PC-3 (cell line): ENCODE results near the gene ITGAV. TPM values are rescaled to one million over a fixed set of nuclear protein-coding genes. Genes with fewer than 3 reads are reported as not detected.

ENCODE experiments used
- ATAC-seq: fragments of 200-7000 bp; cut with Tn5 transposase; 2 replicates; pipeline ENCODE4 v1.9.1; 2020; ENCODE audit warnings: mild to moderate bottlenecking, moderate library complexity
- BruUV-seq: library from RNA; stranded (reverse); fragments of 400-500 nt; replicated peaks from 2 replicates; lab custom pipeline; 2021; lab: Mats Ljungman, UMichigan
- CTCF ChIA-PET: fragments of 300-600 bp; sonication (Branson Sonifier 250); formaldehyde crosslinking; loops from one replicate; lab custom pipeline; 2022; ENCODE audit warnings: antibody characterized with exemption; lab: Charles Lee
- POLR2A ChIA-PET: fragments of 300-600 bp; sonication (Branson Sonifier 250); formaldehyde crosslinking; loops from one replicate; lab custom pipeline; 2022; ENCODE audit warnings: antibody characterized with exemption; ENCODE audit not compliant: unreplicated experiment; lab: Charles Lee
- DNase-seq: peaks from one replicate; pipeline ENCODE4 v3.0.0-alpha.2; 2015
- H2AFZ ChIP-seq: fragments of 300-600 bp; sonication (generic); 2 replicates; pipeline ENCODE4 v1.6.0; 2016; ENCODE audit warnings: antibody characterized with exemption, low read length
- H3F3A ChIP-seq: fragments of 300-600 bp; sonication (generic); one replicate; pipeline ENCODE4 v1.6.0; 2017; ENCODE audit warnings: antibody characterized with exemption, low read length, control low read depth, mild to moderate bottlenecking; ENCODE audit not compliant: unreplicated experiment
- H3K27ac ChIP-seq: fragments of 300-600 bp; sonication (generic); 2 replicates; pipeline ENCODE4 v1.5.1; 2016; ENCODE audit warnings: mild to moderate bottlenecking, low read length
- H3K27me3 ChIP-seq: fragments of 300-600 bp; sonication (generic); 2 replicates; pipeline ENCODE4 v1.6.1; 2016; ENCODE audit warnings: low read length, mixed read lengths
- H3K36me3 ChIP-seq: fragments of 300-600 bp; sonication (generic); 2 replicates; pipeline ENCODE4 v1.6.1; 2016; ENCODE audit warnings: low read depth, mixed run types, low read length, mixed read lengths
- H3K4me1 ChIP-seq: fragments of 300-600 bp; sonication (generic); 2 replicates; pipeline ENCODE4 v1.5.1; 2016; ENCODE audit warnings: low read length; ENCODE audit not compliant: insufficient read depth
- H3K4me2 ChIP-seq: fragments of 300-600 bp; sonication (generic); 2 replicates; pipeline ENCODE4 v1.6.0; 2016; ENCODE audit warnings: low read length
- H3K4me3 ChIP-seq: fragments of 300-600 bp; sonication (generic); 2 replicates; pipeline ENCODE4 v1.5.1; 2016; ENCODE audit warnings: mild to moderate bottlenecking, low read length, mixed read lengths
- H3K79me2 ChIP-seq: fragments of 300-600 bp; sonication (generic); 2 replicates; pipeline ENCODE4 v1.6.1; 2017; ENCODE audit warnings: low read length, mixed read lengths
- H3K9ac ChIP-seq: fragments of 300-600 bp; sonication (generic); 2 replicates; pipeline ENCODE4 v1.6.0; 2016; ENCODE audit warnings: mild to moderate bottlenecking, low read length
- H3K9me2 ChIP-seq: fragments of 300-600 bp; sonication (generic); replicated peaks from 2 replicates; pipeline ENCODE4 v1.6.1; 2016; ENCODE audit warnings: mixed run types, low read length, mixed read lengths
- H3K9me3 ChIP-seq: fragments of 300-600 bp; sonication (generic); 2 replicates; pipeline ENCODE4 v1.6.1; 2016; ENCODE audit warnings: low read length, mixed read lengths
- H4K20me1 ChIP-seq: fragments of 300-600 bp; sonication (generic); 2 replicates; pipeline ENCODE4 v1.6.1; 2016; ENCODE audit warnings: low read length, mixed read lengths
- CTCF ChIP-seq: fragments of 300-600 bp; sonication (generic); conservative IDR thresholded peaks from 2 replicates; pipeline ENCODE4 v1.5.1; 2017; ENCODE audit warnings: antibody characterized with exemption, low read depth, mild to moderate bottlenecking, low read length
- EZH2 ChIP-seq: fragments of 300-600 bp; sonication (generic); IDR thresholded peaks from one replicate; pipeline ENCODE4 v1.6.1; 2017; ENCODE audit warnings: antibody characterized with exemption, mild to moderate bottlenecking, low read length; ENCODE audit not compliant: unreplicated experiment
- EZH2phosphoT487 ChIP-seq: fragments of 300-600 bp; sonication (generic); IDR thresholded peaks from 2 replicates; pipeline ENCODE4 v1.6.1; 2018; ENCODE audit warnings: mild to moderate bottlenecking, antibody characterized with exemption, low read length, borderline replicate concordance
- intact Hi-C: fragments of 100-400 bp; cut with micrococcal nuclease; formaldehyde crosslinking; loops from 2 replicates; pipeline ENCODE4 v1.9.0; 2023
- total RNA-seq: library from RNA; depleted of rRNA; stranded (reverse); fragments of >200 nt; gene quantifications from 2 replicates; pipeline ENCODE4 v1.2.3, GENCODE V29; 2014

The ITGAV gene
- total RNA-seq, 1 experiment from 2014 or later, result 23.5 TPM

GRCh38 chr2:186702501-186702900 is 112.6 kb downstream of the ITGAV start:
- Histone ChIP-seq H3K9ac (no peak overlapping the region), H3F3A (no peaks in the 10 kb centered on the region), H3K27ac (no peak overlapping the region), H3K9me2 (no peaks in the 10 kb centered on the region), H2AFZ (no peak overlapping the region), H3K4me1 (peaks cover 6% of the 10 kb centered on the region), H4K20me1 (no peaks in the 10 kb centered on the region), H3K36me3 (no peaks in the 10 kb centered on the region), H3K9me3 (no peaks in the 10 kb centered on the region), H3K27me3 (no peaks in the 10 kb centered on the region), H3K4me2 (no peak overlapping the region), H3K79me2 (no peaks in the 10 kb centered on the region), H3K4me3 (no peak overlapping the region)
- DNase-seq (no peak), ATAC-seq (no peak)
- POLR2A ChIA-PET, result no interaction called here
- BruUV-seq, result no TSS peak
- TF ChIP-seq CTCF (no peak), EZH2phosphoT487 (no peak), EZH2 (no peak)
- intact Hi-C loops, result no loop called here
- CTCF ChIA-PET, result no interaction called here

- no TSS peak for BruUV-seq
- CTCF ChIA-PET, result no interaction called here
Observed at GRCh38 chr2:186704897-186705296, 115.0 kb downstream of the ITGAV start.

More at GRCh38 chr2:186704897-186705296, 115.0 kb downstream of the ITGAV start:
- no peak overlapping the region for H3K4me2 ChIP-seq
- no peaks in the 10 kb centered on the region for H4K20me1 ChIP-seq
- no peak overlapping the region for H3K4me3 ChIP-seq
- intact Hi-C loops, result no loop called here
- H3K27ac ChIP-seq, result no peak overlapping the region
- H3F3A ChIP-seq, result no peaks in the 10 kb centered on the region
- no peaks in the 10 kb centered on the region for H3K27me3 ChIP-seq
- H3K79me2 ChIP-seq, result no peaks in the 10 kb centered on the region
- H3K36me3 ChIP-seq, result no peaks in the 10 kb centered on the region
- no peak overlapping the region for H2AFZ ChIP-seq
- DNase-seq, result no peak
- no peak for TF ChIP-seq CTCF
- TF ChIP-seq EZH2, result no peak
- TF ChIP-seq EZH2phosphoT487, result no peak
- H3K4me1 ChIP-seq, result no peaks in the 10 kb centered on the region
- no peaks in the 10 kb centered on the region for H3K9me3 ChIP-seq
- POLR2A ChIA-PET, result no interaction called here
- no peak for ATAC-seq
- H3K9me2 ChIP-seq, result no peaks in the 10 kb centered on the region
- no peak overlapping the region for H3K9ac ChIP-seq
